Measurements from ENCODE around the gene SPAG9. TPM values are rescaled to one million over a fixed set of nuclear protein-coding genes. Genes with fewer than 3 reads are reported as not detected.
"Not testable (repeated sequence)": the region's sequence is repeated elsewhere in the genome, so short reads cannot be mapped to it uniquely, and the experiment has no call there.

The SPAG9 gene
- total and polyA plus RNA-seq, 2 experiments from 2014 or later = 13.7 to 45.0 TPM

DNA sequence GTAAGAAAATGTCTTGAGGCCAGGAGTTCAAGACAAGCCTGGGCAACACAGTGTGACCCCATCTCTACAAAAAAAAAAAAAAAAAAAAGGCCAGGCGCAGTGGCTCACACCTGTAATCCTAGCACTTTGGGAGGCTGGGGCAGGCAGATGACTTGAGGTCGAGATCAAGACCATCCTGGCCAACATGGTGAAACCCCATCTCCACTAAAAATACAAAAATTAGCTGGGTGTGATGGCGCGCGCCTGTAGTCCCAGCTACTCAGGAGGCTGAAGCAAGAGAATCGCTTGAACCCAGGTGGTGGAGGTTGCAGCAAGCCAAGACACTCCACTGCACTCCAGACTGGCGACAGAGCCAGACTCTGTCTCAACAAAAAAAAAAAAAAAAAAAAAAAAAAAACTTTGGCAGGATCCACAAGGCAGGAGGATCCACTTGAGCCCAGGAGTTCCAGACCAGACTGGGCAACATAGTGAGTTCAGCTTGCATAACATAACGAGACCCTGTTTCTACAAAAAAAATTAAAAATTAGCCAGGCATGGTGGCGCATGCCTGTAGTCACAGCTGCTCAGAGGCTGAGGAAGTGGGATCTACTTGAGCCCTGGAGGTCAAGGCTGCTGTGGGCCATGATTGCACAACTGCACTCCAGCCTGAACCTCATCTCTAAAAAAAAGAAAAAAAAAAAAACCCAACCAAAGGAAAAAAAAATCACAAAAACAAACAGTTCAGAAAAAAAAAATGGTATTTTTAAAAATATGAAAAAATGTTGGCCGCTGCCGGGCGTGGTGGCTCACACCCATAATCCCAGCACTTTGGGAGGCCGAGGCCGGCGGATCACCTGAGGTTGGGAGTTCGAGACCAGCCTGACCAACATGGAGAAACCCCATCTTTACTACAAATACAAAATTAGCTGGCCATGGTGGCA is 8.1 kb downstream of the SPAG9 start:
- not testable (repeated sequence) for H3K4me1 ChIP-seq (ENCODE audit: insufficient read depth); ATAC-seq; H3K27me3 ChIP-seq (ENCODE audit: insufficient read depth); H3K36me3 ChIP-seq (ENCODE audit: insufficient read depth); H3K9me2 ChIP-seq (ENCODE audit: insufficient read depth); H3K27ac ChIP-seq (ENCODE audit: low read depth); H3K4me3 ChIP-seq; DNase-seq (ENCODE audit: low spot score); H2AFZ ChIP-seq; H3K27ac Mint-ChIP-seq; H3K9me3 Mint-ChIP-seq; H3K27me3 Mint-ChIP-seq (ENCODE audit: insufficient read depth, low read depth, poor library complexity); H3K4me2 ChIP-seq; H3K4me1 Mint-ChIP-seq; H3K4me3 Mint-ChIP-seq; H3F3A ChIP-seq (replicated peaks; ENCODE audit: low read depth); H3K36me3 Mint-ChIP-seq (ENCODE audit: low read depth)
- Histone ChIP-seq H4K20me1 (replicated peaks; ENCODE audit: insufficient read depth) (peaks cover 22% of the 10 kb centered on the region), H3K79me2 (replicated peaks; ENCODE audit: insufficient read depth) (peaks cover 99% of the 10 kb centered on the region)

DNA sequence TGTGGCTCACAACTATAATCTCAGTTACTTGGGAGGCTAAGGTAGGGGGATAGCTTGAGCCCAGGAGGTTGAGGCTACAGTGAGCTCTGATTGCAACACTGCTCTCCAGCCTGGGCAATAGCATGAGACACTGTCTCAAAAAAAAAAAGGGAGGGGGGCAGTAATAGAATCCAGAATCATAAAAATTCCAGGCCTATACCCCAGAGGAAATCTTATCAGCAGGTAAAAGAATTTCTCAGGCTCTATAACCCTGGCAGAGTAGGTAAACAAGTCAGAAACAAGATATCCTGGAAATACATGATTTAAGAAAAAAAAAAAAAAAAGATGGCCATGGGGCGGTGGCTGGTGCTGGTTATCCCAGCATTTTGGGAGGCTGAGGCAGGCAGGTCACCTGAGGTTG is 12.9 kb downstream of the SPAG9 start:
- ATAC-seq = no peak
- TF ChIP-seq EZH2phosphoT487 (IDR thresholded peaks at IDR 0.05; ENCODE audit: unreplicated experiment) = no peak
- TF ChIP-seq POLR2AphosphoS5 (IDR thresholded peaks at IDR 0.05; ENCODE audit: low read depth) = no peak
- no peak for TF ChIP-seq EZH2 (IDR thresholded peaks at IDR 0.05; ENCODE audit: low read depth, unreplicated experiment)
- no peak for TF ChIP-seq ZNF331 (CRISPR knock-in tag; IDR thresholded peaks at IDR 0.05; ENCODE audit: low read depth)
- no peak for TF ChIP-seq STAT1 (IDR thresholded peaks at IDR 0.05; ENCODE audit: unreplicated experiment)
- no peak for TF ChIP-seq ZNF462 (CRISPR knock-in tag; IDR thresholded peaks at IDR 0.05)
- no peak for TF ChIP-seq NANOG (IDR thresholded peaks at IDR 0.05; ENCODE audit: borderline replicate concordance)
- no peak for TF ChIP-seq CREB1 (CRISPR knock-in tag; IDR thresholded peaks at IDR 0.05; ENCODE audit: low read depth)
- TF ChIP-seq ETS1 (IDR thresholded peaks at IDR 0.05) = no peak
- no peak for TF ChIP-seq ZNF114 (CRISPR knock-in tag; IDR thresholded peaks at IDR 0.05)
- no peak for TF ChIP-seq CTCF (conservative IDR thresholded peaks at IDR 0.05; ENCODE audit: low read depth in 2 of 2)
- no peak for TF ChIP-seq JUNB (IDR thresholded peaks at IDR 0.05; ENCODE audit: unreplicated experiment)

More for the DNA sequence above, 12.9 kb downstream of the SPAG9 start:
- no peaks in the 10 kb centered on the region for H3K4me1 Mint-ChIP-seq
- Histone ChIP-seq H3K36me3 (ENCODE audit: insufficient read depth) (no peaks in the 10 kb centered on the region), H3K79me2 (replicated peaks; ENCODE audit: insufficient read depth) (peaks cover 94% of the 10 kb centered on the region), H3F3A (replicated peaks; ENCODE audit: low read depth) (no peaks in the 10 kb centered on the region), H3K27me3 (ENCODE audit: insufficient read depth) (no peaks in the 10 kb centered on the region), H2AFZ (no peak overlapping the region), H3K9me2 (ENCODE audit: insufficient read depth) (no peaks in the 10 kb centered on the region), H3K4me1 (ENCODE audit: insufficient read depth) (no peaks in the 10 kb centered on the region), H4K20me1 (replicated peaks; ENCODE audit: insufficient read depth) (peaks cover 12% of the 10 kb centered on the region), H3K4me3 (no peak overlapping the region), H3K27ac (ENCODE audit: low read depth) (no peak overlapping the region), H3K4me2 (no peak overlapping the region)
- no peaks in the 10 kb centered on the region for H3K9me3 Mint-ChIP-seq
- H3K36me3 Mint-ChIP-seq (ENCODE audit: low read depth) = no peaks in the 10 kb centered on the region
- H3K27me3 Mint-ChIP-seq (ENCODE audit: insufficient read depth, low read depth, poor library complexity) = no peaks in the 10 kb centered on the region
- H3K4me3 Mint-ChIP-seq = no peak overlapping the region
- no peak overlapping the region for H3K27ac Mint-ChIP-seq
- no peak for DNase-seq (ENCODE audit: low spot score)
